Activated T-helper 1 cell treated with Interleukin-2 at 50 U/mL for 16 hours (primary cell): Measurements from ENCODE around the gene NCOR1.
"Not testable (repeated sequence)": the region's sequence is repeated elsewhere in the genome, so short reads cannot be mapped to it uniquely, and the experiment has no call there.

Experiments used
- DNase-seq: peaks from one replicate; pipeline ENCODE4 v3.0.0-alpha.2; 2020; ENCODE audit warnings: low read depth

Gene NCOR1

GRCh38 chr17:16145319-16145890 lies 69.9 kb downstream of the NCOR1 start:
- DNase-seq: not testable (repeated sequence)

- no peak for DNase-seq
Observed at GRCh38 chr17:16141685-16142084, 73.6 kb downstream of the NCOR1 start.

- DNase-seq: no peak
Observed at GRCh38 chr17:16140854-16141253, 74.5 kb downstream of the NCOR1 start.

DNA sequence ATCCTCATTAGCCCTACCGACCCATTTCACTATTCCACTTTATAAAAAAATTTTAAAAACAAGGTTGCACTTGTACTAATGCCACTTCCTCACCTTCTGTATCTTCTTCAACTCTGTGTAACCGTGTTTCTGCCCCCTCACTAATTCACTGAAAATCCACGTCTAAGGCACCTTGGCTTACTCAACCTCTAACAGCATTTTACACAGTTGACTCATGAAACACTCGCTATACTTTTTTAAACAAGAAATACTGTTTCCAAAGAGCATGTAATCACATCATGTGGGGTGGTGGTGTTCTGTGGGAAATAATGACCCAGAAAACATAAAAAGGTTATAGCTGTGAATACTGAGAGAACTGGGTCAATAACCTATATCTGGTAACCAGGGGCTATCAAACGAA lies 79.9 kb downstream of the NCOR1 start:
- DNase-seq: no peak

DNA sequence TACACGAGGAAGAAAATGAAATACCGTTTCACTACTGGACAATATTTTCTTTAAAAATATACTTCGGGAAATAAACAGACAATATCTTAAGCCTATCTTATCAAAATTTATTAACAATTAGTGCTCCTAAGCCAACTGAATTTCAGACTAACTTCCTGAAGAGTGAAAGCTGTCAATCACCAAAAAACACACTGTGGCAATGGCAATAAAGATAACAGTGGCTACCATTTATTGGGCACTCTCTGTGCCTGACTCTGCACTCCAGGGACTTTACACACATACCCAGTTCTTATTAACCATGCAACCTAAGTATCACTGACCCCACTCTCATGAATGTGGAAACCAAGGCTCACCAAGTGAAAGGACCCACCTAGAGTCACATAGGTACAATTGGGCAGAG lies 83.7 kb downstream of the NCOR1 start:
- DNase-seq: no peak

DNA sequence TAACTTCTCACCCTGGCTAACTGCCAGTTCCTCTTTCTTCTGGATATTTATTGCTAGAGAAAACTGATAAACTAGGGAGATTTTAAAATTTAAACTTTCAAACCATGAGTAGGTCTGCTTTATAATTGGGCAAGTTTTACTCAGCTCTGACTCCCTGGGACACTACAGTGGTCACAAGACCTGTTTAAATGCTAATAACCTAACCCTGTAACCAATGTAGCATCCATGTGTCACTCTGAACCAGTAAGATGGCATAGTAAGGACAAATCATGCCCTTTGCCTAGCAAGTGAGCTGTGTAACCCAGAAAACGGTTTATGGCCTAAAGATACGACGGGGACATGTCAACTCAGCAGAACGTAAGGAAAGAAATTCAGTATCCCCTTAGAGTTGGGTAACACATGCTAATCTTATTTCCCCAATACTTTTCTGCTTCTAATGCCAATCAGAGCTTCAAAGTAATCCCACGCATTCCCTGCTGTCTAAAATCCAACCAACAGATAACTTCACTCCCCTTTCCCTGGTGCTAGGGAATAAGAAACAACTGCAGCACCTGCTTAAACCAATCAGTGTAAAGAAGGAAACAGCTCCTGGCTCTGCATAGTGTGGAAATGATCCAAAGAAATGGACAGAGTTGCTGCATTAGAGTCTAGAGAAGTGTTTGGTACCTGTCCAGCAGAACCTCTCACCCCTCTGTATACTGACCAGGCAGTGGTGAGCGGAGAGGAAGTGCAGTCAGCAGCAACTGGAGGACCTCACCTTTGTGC lies 85.7 kb downstream of the NCOR1 start:
- no peak for DNase-seq

- no peak for DNase-seq
Observed at GRCh38 chr17:16123531-16123930, 91.8 kb downstream of the NCOR1 start.

DNA sequence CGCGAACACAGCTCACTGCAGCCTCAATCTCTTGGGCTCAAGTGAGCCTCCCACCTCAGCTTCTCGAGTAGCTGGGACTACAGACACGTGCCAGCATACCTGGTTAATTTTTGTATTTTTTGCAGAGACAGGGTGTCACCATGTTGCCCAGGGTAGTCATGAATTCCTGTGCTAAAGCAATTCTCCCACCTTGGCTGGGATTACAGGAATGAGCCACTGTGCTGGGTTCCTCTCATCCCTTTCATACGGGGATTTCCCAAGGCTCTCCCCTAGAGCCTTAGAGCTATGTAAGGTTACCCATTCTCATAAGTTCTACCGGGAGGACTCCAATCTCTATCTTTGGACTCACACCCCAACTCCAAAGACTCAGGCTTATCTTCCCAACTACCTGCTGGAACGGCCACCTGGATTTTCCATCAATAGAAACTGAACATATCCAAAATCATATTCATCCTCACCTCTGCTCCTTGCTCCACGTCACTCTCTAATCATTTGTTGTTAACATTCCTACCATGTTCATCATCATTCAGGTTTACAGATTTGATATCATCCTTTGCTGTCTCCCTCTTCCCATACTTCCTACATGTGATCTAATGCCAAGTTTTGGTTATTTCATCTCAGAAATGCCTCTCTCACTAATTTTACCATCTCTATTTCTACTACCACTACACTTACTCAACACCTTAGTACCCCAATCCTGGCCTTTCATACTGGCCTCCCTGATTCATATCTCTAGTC lies 92.5 kb downstream of the NCOR1 start:
- DNase-seq: no peak

GRCh38 chr17:16121915-16122314 lies 93.4 kb downstream of the NCOR1 start:
- DNase-seq: no peak

- DNase-seq: no peak
Observed at GRCh38 chr17:16120937-16121336, 94.4 kb downstream of the NCOR1 start.

DNA sequence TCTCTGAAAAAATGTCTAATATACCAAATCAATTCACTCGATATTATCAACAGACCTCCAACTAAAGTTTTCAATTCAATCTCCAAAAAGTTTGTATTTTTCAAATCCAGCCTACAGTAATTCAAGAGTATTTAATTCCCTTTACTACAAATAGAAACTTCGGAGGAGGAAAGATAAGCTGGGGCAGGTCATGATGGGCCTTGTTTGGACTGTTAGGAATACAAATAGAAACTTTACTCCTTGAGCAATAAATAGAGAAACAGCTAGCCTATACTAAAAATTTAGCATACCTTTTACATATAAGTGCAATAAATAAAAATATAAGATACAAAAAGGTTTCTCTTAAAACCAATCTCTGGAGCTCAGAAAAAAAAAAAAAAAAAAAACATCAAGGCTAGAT lies 98.2 kb downstream of the NCOR1 start:
- no peak for DNase-seq

DNA sequence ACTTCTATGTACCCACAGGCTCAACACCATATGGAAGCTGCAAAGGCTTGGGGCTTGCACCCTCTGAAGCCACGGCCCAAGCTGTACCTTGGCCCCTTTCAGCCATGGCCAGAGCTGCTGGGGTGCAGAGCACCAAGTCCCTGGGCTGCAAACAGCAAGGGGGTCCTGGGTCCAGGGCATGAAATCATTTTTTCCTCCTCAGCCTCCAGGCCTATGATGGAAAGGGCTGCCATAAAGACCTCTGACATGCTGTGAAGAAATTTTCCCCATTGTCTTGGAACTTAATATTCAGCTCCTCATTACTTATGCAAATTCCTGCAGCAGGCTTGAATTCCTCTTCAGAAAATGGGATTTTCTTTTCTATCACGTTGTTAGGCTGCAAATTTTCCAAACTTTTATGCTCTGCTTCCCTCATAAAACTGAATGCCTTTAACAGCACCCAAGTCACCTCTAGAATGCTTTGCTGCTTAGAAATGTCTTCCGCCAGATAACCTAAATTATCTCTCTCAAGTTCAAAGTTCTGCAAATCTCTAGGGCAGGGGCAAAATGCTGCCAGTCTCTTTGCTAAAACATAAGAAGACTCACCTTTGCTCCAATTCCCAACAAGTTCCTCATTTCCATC lies 100.1 kb downstream of the NCOR1 start:
- DNase-seq: not testable (repeated sequence)

DNA sequence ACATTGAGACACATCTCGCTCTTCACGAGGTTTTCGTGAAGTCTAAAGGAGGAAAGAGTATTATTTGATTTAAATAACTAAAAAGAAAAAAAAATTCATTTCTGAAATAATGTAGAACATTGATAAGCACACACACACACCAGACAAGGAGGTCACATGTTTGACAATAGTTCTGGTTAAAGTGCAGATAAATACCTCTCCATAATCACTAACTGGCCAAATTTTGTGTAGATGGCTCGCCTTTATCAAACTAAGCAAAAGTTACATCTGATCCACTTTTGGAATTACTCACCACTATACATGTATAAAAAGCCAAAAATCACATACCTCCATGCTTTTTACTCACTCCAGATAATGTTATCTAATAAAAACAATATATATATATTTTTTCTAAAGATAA lies 106.5 kb downstream of the NCOR1 start:
- no peak for DNase-seq

GRCh38 chr17:16108386-16108785 lies 106.9 kb downstream of the NCOR1 start:
- no peak for DNase-seq

GRCh38 chr17:16107165-16107770 lies 108.1 kb downstream of the NCOR1 start:
- DNase-seq: no peak

- no peak for DNase-seq
Observed at GRCh38 chr17:16106161-16106891, 109.0 kb downstream of the NCOR1 start.

DNA sequence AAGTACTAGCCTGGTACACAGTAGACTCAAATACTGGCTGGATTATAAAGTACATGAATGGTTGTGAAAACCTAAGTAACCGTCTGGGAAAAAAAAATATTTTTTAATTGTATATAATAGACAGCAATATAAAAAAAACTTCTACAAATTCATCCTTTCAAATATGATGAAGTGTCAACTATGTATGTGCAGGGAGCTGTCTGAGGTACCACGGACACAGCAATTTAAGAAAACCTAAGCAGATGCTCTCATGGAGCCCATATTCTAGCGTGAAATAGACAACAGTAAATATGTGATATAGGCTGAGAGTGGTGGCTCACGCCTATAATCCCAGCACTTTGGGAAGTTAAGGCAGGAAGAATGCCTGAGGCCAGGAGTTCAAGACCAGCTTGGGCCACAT lies 111.1 kb downstream of the NCOR1 start:
- no peak for DNase-seq

- DNase-seq: no peak
Observed at GRCh38 chr17:16101440-16101839, 113.9 kb downstream of the NCOR1 start.

DNA sequence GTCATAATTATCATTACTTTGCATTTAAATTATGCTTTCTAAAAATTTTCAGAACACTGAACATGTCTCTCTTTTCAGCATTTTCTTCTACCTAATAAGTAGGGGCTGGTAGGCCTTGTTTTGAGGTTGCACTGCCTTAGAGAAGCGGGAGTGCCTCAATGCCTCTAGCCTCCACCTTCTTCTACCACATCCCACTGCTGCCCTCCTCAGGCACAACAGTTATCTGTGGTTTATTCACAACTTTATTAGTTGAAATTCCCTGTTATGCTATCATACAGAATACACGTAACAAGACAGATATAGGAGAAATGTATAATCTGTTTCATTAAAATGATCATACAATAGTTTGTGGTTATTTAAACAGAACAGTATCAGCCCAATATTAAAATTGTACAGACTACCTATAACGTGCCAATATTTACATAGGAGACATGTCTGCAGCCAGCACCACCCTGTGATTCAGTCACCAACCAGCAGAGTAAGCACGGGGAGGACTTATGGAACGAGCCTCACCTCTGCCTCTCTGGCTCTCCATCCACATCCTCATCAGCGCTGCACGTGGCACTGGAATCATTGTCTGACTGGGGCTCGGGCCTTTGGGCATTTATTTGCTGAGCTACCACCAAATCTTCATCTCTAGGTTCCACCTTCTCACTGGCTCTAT lies 114.5 kb downstream of the NCOR1 start:
- DNase-seq: no peak

DNA sequence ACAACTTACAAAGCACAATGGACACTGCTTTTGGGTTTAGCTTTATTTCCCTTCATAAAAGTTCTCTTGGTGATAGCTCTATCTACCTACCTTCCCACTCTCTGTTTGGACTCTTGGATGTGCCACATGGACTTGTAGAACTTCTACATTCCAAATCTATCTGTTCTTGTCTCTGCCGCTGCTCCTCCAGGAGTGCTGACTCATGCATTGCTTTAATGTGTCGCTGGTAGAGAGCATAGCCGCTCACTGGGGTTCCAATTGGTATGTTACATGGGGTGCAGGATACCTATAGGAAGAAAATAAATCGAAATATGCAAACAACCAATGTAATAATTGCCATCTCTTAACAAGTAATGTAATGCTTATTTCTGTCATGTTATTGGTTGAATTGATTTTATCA lies 123.6 kb downstream of the NCOR1 start:
- no peak for DNase-seq

DNA sequence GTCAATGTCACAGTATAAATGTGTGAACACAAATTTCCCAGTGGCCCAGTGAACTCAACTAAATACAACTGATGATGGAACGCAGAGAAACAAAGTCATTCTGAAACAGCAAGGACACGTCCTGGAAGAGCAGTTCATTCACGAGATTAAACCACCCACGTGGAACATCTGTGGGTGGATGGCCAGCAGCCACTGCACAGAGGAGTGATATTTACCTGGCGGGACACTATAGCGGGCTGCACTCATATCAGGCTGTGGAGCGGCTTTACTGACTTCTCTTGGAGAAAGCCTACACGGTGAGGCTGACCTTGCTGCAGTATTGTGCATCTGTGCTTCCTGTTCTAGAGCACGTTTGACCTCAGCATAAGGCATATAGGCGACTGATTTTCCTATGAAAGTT lies 128.4 kb downstream of the NCOR1 start:
- no peak for DNase-seq
